ENCODE data around the gene COG4.

COG4 gene

GRCh38 chr16:70520612-70521297 is 2.6 kb downstream of the COG4 start:
- DNase-seq (ENCODE audit: low spot score): peak; percentile 49
- in situ Hi-C loops (cut with MboI; ENCODE audit: low pct_unique_long_range_greater_than_20kb, low sequenced_read_pairs, unreplicated experiment): no loop called here
- no peak for TF ChIP-seq CTCF (IDR thresholded peaks at IDR 0.05; ENCODE audit: extremely low read depth, insufficient read depth, missing control alignments)

DNA sequence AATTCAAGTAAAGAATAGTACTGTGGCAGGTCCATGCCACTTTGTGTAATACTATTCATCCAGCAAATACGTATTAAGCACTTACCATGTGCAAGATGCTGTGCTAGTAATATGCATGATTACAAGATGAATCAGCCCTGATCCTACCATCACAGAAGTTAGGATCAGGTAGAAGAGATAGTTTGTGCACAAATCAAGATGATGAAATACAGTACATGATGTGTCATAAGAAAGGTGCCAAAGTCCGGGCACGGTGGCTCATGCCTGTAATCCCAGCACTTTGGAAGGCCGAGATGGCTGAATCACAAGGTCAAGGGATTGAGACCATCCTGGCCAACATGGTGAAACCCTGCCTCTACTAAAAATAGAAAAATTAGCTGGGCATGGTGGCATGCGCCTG is 10.9 kb downstream of the COG4 start:
- in situ Hi-C loops (cut with MboI; ENCODE audit: low pct_unique_long_range_greater_than_20kb, low sequenced_read_pairs, unreplicated experiment): no loop called here
- DNase-seq (ENCODE audit: low spot score): no peak
- TF ChIP-seq CTCF (IDR thresholded peaks at IDR 0.05; ENCODE audit: extremely low read depth, insufficient read depth, missing control alignments): no peak

GRCh38 chr16:70511833-70512232 is 11.5 kb downstream of the COG4 start:
- in situ Hi-C loops (cut with MboI; ENCODE audit: low pct_unique_long_range_greater_than_20kb, low sequenced_read_pairs, unreplicated experiment): no loop called here
- no peak for TF ChIP-seq CTCF (IDR thresholded peaks at IDR 0.05; ENCODE audit: extremely low read depth, insufficient read depth, missing control alignments)
- DNase-seq (ENCODE audit: low spot score): no peak

GRCh38 chr16:70510216-70510615 is 13.1 kb downstream of the COG4 start:
- DNase-seq (ENCODE audit: low spot score): no peak
- in situ Hi-C loops (cut with MboI; ENCODE audit: low pct_unique_long_range_greater_than_20kb, low sequenced_read_pairs, unreplicated experiment): no loop called here
- TF ChIP-seq CTCF (IDR thresholded peaks at IDR 0.05; ENCODE audit: extremely low read depth, insufficient read depth, missing control alignments): no peak

DNA sequence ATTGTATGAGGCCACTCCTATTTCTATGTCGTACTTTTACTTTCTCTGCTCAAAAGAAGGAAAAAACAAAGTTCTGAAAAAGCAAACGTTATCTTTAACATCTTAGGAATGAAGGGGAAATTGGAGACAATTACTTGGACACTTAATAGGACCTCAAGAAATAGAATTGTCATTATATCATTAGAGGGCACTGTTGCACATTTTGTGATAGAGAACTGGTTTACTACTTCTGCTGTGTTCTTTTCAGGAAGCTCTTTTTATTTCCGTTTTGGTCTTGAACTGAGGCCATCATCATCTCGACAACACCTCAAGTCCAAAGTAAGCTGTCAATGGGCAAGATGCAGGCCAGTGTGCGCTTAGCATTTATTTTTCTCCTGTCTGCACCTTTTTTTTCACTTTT is 14.6 kb downstream of the COG4 start:
- peak; percentile 36 for TF ChIP-seq CTCF (IDR thresholded peaks at IDR 0.05; ENCODE audit: extremely low read depth, insufficient read depth, missing control alignments)
- DNase-seq (ENCODE audit: low spot score): no peak
- in situ Hi-C loops (cut with MboI; ENCODE audit: low pct_unique_long_range_greater_than_20kb, low sequenced_read_pairs, unreplicated experiment): no loop called here

GRCh38 chr16:70496513-70496912 is 26.8 kb downstream of the COG4 start:
- TF ChIP-seq CTCF (IDR thresholded peaks at IDR 0.05; ENCODE audit: extremely low read depth, insufficient read depth, missing control alignments): no peak
- in situ Hi-C loops (cut with MboI; ENCODE audit: low pct_unique_long_range_greater_than_20kb, low sequenced_read_pairs, unreplicated experiment): no loop called here
- DNase-seq (ENCODE audit: low spot score): no peak

Measured in GM13977 (cell line).